ENCODE measurements around the gene STRA8.

The STRA8 gene, protein sequence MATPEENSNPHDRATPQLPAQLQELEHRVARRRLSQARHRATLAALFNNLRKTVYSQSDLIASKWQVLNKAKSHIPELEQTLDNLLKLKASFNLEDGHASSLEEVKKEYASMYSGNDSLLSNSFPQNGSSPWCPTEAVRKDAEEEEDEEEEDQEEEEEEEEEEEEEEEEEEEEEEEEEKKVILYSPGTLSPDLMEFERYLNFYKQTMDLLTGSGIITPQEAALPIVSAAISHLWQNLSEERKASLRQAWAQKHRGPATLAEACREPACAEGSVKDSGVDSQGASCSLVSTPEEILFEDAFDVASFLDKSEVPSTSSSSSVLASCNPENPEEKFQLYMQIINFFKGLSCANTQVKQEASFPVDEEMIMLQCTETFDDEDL

DNA sequence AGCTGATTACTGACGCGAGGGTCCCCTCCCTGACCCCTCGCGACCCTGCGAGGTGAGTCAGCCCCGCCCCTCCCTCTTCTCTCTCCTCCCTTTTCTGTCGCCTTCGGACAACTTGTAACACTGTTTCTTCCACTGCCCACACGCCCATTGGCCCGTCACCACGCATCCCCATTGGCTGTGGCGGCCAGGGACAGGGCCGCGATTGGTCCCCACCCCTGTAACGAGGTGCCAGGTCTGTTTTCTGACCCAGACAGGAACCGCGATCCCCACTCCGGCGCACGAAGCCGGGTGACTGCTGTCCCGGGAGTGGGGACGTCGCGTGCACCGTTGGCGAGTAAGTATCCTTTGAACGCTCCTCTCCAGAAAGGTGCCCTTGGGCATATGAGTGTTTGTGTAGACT lies at the start of gene STRA8:
Gene STRA8, plus strand, starts transcription at position 269 of the 400 bp plus-strand sequence. CDS start 6,687 bp downstream, outside the sequence.
- H3K4me3 ChIP-seq (ENCODE audit: low read depth, low read length), result no peak within 1 kb of the TSS

DNA sequence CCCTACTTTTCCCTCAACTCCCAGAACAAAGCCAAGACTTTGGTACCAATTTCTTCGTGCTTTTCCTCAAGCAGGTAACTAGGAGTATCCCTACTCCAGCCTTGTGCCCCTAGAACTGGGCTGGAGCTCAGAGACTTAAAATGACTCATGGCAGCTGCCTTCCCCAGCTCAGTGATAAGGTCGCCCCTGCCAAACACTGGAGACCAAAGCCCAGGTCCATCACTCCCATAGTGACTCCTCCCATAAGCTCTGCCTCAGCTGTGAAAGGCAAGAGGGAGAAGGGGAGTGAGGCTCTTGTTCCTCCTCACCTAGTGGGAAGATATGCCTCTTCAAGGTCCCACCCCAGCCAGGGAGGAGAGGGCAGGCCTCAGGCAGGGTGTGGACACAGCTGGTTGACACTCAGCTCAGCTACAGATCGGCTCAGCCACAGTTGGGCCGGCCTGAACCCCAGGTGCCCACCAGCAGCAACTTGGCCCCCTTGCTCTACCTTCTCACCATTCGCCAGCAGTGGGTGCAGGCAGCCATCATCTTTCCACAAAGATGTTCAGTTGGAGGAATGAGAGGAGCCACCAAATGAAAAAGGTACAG lies 49.3 kb upstream of the STRA8 start:
- no peak overlapping the region for H3K4me3 ChIP-seq (ENCODE audit: low read depth, low read length)

DNA sequence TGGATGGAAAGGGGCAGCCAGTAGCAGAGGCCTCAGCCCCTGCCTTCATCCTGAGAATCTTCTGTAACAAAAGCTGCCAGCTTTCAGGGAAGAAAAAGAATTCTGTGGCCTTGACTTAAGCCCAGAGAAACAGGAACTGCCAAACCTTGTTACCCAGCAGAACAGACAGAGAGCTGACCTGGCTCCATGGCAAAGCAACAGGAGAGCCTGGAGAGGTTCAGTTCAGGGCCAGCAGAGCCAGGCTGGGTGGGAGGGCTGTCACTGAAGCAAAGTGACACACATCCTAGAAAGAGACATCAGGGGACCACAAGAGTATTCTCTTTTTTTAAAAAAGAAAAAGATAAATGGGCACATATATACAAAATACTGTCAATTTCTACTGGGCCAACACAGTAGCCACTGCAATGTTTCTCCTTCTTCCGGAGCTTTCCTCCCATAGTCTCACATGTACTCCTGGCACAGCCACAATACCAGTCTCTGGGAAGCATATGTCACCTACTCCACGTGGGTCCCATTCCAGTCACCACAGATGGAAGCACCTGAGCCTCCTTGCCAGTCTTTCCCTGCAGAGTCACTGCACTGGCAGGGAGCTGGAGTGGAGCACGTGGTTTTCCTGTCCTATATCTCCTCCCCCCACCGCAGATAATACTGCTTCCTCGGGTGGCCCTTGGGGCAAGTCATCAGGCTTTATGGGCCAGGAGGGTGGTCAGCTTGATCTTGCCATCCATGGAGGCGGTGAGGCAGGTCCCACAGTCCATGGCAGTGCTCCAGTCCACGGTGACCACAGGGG lies 48.0 kb upstream of the STRA8 start:
- H3K4me3 ChIP-seq (ENCODE audit: low read depth, low read length), result no peak overlapping the region

DNA sequence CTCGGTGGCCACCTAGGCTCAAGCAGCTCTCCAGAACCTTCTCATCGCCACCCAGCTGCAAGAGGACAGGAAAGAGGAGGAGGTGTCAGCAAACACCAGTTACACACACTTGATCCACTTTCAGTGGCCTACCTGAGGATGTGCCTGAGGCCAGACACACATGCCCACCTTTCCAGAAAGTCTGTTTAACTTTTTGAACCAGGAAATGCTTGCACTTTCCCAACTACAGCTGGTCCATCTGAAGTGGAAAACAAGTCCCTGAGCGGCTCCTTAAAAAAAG lies 47.4 kb upstream of the STRA8 start:
- H3K4me3 ChIP-seq (ENCODE audit: low read depth, low read length), result no peak overlapping the region

DNA sequence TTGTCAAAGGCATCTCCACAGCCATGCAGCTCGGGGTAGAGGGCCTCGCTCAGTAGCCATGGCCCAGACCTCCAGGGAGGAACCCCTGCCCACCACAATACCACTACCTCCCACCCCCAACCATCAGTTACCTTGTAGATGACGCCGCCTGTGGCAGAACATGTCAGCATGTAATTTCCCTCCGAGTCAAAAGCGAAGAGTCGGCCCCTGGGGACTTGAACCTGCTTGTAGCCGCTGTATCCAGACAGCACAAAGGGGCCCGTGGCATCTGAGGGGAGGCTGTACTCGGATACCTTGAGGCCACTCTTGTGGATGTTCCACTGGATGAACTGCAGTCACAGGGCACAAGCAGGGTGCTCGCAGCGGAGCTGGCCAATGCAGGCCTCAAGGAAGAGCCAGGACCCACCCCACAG lies 46.8 kb upstream of the STRA8 start:
- H3K4me3 ChIP-seq (ENCODE audit: low read depth, low read length), result no peak overlapping the region

DNA sequence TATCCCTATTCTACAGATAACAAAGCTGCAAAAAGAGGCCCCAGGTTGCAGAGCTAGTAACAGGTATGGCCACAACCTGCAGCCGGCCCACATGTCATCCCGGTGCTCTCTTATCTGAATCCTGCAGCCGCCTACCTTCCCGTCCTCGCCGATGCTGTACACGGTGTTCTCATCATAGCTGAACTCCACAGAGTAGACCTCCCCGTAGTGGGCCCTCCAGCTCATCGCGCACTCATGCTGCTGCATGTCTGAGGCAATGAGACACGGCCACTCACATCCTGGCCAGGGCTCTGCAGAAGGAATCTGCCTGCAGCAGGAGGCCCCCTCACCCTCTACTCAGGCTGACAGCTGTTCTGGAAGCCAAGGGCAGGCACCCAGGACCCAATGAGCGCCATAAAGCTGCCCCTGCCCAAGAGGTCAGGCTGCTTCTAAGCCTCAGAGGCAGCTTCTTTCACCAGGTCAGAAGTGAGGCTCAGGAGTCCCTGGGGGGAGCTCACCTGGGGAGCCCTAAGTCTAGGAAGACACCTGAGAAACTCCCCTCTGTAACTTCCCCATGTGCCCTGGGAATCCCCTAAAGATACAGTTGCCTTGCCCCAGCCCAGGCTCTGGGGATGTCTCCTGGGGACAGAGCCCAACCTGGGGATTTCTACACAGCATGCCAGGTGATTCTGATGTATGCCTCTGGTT lies 45.2 kb upstream of the STRA8 start:
- H3K4me3 ChIP-seq (ENCODE audit: low read depth, low read length), result no peak overlapping the region

DNA sequence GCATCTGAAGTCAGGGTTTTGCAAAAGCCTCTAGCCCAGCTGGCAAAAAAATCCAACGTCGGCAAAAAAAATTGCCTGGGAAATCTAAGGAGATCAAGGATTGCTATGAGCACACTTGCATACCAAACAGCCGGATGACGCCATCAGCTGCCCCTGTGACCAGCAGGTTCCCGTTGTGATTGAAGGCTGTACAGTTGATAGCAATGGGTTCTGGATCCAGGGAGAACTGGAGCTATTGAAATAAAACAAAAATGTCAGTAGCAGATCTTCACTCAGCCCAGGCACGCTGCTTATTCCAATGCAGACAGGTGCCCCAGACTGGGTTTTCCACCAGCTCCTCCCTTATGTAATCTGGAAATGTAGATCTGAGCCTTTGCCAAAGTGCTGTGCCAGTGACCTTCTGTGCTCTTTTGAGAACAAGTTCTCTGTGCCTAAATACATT lies 44.4 kb upstream of the STRA8 start:
- H3K4me3 ChIP-seq (ENCODE audit: low read depth, low read length), result no peak overlapping the region

DNA sequence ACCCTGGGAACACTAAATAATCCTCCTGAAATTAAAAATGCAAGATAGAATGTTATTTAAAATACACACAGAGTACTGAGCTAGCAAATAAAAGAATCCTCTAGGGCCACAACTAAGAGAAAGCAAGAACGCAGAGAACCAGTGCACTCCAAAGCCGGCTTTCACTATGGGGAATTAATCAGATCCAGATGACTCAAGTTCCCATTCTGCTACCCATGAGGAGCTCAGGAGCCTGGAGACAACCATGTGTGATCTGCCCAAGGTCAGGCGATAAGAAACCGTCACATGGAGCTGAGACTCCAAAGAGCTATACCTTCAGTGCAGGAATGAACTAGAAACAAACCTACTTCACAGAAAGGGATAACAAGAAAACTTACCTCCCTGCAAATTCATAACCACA lies 43.7 kb upstream of the STRA8 start:
- no peak overlapping the region for H3K4me3 ChIP-seq (ENCODE audit: low read depth, low read length)

DNA sequence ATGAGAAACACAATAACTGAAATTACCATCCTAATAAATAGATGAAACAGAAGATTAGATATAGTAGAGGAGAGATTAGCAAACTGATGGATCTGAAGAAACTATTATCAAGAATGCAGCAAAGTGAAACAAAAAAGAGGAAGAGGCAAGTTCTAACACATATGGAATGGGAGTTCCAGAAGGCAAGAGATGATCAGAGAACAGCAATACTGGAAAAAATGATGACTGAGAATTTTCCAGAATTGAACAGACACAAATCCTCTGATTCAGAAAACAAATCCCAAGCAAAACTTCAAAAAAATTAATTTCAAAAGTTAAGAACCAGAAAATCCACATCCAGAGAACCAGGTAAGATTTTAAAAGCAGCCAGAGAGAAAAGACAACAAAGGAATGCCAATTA lies 42.9 kb upstream of the STRA8 start:
- H3K4me3 ChIP-seq (ENCODE audit: low read depth, low read length), result no peak overlapping the region

DNA sequence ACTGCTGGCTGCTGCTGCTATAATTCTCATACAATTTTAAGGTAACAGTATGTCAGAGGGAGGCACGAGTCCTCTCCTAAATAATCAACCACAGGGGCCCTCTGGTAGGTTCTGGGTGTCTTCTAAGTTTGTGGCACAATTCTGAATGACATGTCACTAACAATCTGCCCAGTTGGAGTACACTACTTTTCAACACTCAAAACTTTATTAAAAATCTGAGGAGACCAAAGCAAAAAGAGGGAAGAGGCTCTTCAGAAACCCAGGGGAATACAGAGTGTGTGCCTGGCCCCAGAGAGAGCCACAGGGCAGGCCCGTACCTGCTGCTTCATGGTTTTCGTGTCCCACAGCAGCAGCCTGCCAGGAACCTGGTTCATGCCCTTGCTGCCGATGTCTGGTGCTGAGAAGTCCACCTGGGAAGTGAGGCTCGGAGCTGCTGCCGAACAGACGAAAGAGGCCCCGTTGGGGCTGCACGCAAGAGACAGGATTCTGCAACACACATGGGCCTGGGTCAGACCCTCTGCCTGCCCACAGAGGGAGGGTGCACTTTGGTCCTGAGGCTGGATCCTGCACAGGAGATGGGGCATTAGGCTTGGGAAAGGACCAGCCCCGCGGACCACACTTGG lies 40.6 kb upstream of the STRA8 start:
- H3K4me3 ChIP-seq (ENCODE audit: low read depth, low read length), result no peak overlapping the region

DNA sequence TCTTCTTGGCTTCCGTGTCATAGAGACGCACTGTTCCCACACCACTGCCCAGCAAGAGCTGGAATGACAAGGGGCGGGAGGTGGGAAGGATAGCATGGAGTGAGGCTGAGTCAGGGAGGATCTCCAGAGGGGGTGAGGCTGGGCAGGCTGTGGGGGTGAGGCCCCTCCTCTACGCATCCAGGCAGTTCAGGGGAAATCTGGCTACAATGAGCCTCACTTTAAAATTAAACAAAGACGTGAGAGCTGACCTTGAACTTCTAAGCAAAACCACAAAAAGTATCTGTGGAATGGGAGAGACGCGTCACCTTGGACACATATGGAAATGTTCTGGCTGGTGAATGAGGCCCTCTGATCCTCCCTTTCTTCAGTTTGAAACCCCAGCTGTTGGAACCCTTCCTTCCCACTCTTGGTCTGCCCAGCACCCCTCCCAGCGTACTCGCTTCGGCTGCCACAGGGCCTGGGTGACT lies 40.0 kb upstream of the STRA8 start:
- no peak overlapping the region for H3K4me3 ChIP-seq (ENCODE audit: low read depth, low read length)

DNA sequence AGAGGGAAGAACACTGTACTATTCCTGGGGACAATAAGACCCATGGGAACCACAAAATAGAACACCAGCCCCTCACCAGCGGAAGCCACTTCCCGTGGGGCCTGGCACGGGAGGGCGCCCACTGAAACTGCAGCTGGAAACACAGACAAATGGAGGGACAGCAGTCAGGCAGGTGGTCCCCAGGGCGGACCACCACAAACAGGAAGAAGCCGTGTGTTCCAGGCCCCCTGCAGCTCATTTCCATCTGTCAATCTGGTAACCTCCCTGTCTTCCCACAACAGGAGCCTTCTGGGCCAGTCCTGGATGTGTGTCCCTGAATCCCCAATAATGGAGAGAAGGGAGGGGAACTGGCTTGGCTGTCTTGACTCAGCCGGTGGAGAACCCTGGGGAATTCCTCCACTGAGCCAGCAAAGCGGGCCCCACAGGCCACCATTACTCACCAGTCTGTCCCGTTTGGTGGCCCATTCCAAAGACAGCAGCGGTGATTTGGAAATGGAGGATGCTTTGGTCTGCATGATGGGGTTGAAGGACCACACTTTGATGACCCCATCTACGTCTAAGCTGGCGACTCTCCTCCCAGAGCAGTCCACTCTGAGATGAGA lies 39.0 kb upstream of the STRA8 start:
- H3K4me3 ChIP-seq (ENCODE audit: low read depth, low read length), result no peak overlapping the region

DNA sequence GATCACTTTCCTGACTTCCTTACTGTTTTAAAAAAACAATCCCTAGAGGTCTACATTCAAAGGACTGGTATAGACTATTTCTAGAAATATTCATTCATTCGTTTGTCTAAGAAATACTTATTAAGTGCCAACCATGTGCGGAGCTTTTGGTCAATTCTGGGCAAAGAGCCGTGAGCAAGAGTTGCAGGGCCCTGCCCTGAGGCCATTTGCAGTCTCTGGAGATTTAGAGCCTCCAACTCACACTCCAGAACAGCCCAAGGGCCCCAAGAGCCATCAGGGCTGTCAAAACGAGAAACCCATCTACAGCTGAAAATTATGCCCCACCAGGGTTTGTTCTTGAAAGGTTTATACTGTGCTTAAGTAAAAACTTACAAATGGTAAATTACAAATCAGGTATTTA lies 38.5 kb upstream of the STRA8 start:
- H3K4me3 ChIP-seq (ENCODE audit: low read depth, low read length), result no peak overlapping the region

DNA sequence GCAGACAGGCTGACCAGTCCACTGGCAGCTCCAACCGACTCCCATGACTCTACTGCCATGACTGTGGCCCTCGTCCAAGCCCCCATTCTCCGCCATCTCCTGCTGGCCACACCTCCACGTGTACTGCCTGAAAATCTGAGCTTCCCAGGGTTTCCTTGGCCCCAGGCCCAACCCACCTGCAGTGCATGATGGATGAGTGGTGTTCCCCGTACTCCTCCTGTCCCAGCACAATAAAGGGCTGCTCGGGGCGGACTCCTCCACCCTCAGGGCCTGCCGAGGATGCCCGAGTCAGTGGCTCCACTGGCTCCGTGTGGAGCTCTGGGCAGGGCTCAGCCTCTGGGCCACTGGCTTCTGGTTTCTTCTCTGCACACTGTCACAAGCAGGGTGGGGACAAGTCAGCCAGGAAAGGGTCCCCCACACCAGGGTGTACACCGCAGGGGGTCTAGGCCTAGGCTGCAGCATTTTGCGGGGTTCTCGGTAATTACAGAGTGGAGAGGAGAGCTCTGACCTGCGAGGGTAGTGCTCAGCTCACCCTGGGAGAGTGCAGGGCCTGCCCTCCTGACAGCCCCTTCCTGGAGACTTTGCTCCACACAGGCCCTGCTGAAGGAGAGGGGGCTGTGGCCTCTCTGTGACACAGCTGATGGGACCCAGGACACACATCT lies 37.5 kb upstream of the STRA8 start:
- H3K4me3 ChIP-seq (ENCODE audit: low read depth, low read length), result no peak overlapping the region

DNA sequence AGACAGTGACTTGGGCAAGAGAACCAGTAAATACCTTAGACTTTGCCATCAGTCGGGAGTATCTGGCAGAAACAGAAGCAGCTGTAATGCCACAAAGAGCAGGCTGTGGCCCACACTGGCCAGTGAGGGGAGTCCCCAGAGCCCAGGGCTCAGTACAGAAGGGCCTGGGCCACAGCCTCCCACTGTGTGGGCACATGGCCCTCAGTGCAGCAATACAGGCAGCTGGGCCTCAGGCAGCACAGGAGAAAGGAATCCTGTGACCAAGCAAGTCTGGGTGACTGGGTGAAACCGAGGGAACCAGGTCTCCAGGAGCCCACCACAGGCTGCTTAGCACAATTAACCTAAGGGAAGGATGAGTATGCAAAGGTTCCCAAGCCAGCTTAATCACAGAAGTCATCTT lies 36.3 kb upstream of the STRA8 start:
- H3K4me3 ChIP-seq (ENCODE audit: low read depth, low read length), result no peak overlapping the region

DNA sequence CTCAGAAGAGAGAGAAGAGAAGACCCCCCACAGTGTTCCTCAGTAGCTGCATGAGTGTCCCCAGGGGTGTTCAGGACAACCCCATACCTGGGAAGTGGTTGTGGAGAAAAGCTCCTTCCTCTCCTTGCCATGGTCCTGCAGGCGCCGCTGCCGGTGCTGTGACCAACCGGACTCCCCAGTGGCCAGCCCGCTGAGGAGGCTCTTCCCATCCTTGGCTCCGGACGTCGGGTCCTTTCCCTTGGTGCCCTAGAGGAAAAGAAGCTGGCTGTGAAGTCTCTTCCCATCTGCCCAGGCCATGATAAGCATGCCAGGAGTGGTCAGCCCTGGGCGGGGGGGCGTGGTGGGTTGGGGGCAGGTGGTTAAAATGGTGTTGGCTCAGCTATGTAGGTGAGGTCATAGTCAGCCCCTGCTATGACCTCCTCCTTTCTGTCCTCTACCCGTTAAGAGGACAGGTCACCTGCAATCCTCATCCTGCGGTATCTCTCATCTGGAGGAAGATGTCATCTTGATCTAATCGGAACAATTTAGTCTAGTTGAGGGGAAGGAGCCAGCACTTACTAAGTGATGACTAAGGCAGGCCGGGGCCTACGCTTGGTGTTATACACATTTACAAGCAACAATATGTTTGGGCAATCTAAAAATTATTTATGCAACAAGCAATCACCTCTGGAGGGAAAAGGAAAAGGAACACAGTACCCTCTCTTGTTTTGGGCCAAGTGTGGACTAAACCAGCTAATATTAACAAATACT lies 35.6 kb upstream of the STRA8 start:
- no peak overlapping the region for H3K4me3 ChIP-seq (ENCODE audit: low read depth, low read length)

DNA sequence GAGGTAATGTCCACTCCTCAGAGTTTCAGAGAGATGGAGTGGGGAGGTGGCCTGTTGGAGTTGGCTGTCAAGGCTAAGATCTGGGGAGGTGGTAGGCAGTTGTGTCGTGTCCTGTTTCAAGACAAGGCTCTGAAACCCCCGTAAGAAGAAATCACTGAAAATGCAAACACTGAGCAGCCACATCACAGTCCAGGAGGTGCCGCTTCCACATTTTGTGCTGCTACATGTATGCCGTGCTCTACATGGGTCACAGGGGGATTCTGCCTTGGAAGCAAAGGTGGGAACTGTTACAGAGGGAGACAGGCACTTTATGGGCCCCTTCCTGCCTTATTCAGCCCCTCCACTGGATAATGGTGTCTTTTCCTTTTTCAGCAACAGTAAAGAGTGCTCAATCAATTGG lies 34.2 kb upstream of the STRA8 start:
- H3K4me3 ChIP-seq (ENCODE audit: low read depth, low read length), result no peak overlapping the region

DNA sequence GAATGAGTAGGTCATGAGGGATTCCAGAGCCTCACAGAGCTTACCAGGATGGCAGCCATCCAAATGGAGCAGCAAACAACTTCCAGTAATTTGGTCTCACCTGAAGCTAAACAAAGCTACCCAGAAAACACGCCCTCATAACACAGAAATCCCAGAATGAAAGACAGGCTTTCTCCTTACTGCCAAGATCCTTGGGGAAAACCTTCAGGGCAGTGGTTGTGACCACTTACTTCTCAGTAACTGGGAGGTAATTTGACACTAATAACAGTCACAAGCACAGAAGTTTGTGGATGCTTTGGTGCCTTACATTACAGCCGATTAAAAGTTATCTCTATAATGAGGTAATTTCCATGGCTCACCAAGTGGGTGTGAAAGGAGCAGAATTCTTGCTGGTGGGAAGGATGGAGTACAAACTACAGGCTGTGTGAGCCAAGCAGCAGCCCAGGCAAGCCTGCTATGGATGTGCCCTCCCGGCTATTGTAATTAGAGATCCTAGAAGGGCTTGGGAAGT lies 32.8 kb upstream of the STRA8 start:
- no peak overlapping the region for H3K4me3 ChIP-seq (ENCODE audit: low read depth, low read length)

DNA sequence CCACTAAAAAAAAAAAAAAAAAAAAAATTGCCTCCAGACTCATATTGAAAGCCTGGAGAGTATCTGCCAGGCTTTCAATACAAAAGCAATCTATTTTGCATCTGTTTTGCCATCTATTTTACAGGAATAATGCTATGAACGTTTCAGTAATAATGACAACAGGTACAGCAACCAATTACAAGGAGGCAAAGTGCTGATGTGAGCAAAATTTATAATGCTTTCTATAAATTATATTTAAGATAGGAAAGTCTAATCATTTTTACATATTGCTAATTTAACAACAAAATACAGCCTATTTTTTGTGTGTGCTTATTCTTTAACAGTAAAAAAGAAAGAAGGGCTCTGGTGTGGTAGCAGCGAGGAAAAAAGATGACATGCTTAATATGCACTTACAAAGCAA lies 32.3 kb upstream of the STRA8 start:
- no peak overlapping the region for H3K4me3 ChIP-seq (ENCODE audit: low read depth, low read length)

Data from iPS-11a (cell line).